Activated T-cell treated with anti-CD3 and anti-CD28 coated beads, Interleukin-2, amount 50 U/mL, for 48 hours (primary cell): ENCODE measurements around the gene LTBP3.
A peak's percentile ranks its signal among the peaks of the same experiment; 100 is the strongest.

ENCODE experiments used
- DNase-seq, 2 experiments: peaks; one replicate each; pipeline ENCODE4 v3.0.0-alpha.2; 2020

The LTBP3 gene

GRCh38 chr11:65492637-65493366 lies 65.4 kb downstream of the LTBP3 start:
- DNase-seq, result peak; percentile 58 to 59

- DNase-seq, result no peak
Measured at GRCh38 chr11:65492387-65492636, 65.8 kb downstream of the LTBP3 start.

GRCh38 chr11:65491614-65492386 lies 66.4 kb downstream of the LTBP3 start:
- DNase-seq, result no peak

GRCh38 chr11:65491163-65491465 lies 67.0 kb downstream of the LTBP3 start:
- no peak for DNase-seq

GRCh38 chr11:65489706-65490320 lies 68.3 kb downstream of the LTBP3 start:
- no peak for DNase-seq

- DNase-seq, result no peak
Measured at GRCh38 chr11:65489035-65489705, 69.0 kb downstream of the LTBP3 start.
